Mesenchymal stem cell (in vitro differentiated cells and primary cell): ENCODE data around the gene SARDH.

Experiments used
- DNase-seq: peaks from one replicate; pipeline ENCODE4 v3.0.0-alpha.2; 2013
- H2AFZ ChIP-seq: one replicate; pipeline ENCODE4 v1.6.1; 2013; ENCODE audit warnings: low read depth, mild to moderate bottlenecking, control low read depth, inconsistent platforms, low read length, moderate library complexity
- H2AK5ac ChIP-seq: 2 replicates; pipeline ENCODE4 v1.6.1; 2013; ENCODE audit warnings: low read length, moderate library complexity, mild to moderate bottlenecking, inconsistent platforms; ENCODE audit not compliant: severe bottlenecking
- H2BK120ac ChIP-seq: one replicate; pipeline ENCODE4 v1.6.1; 2013; ENCODE audit warnings: low read depth, mild to moderate bottlenecking, inconsistent platforms, low read length, moderate library complexity
- H2BK12ac ChIP-seq, 2 experiments: one replicate each; pipeline ENCODE4 v1.6.1; 2013; ENCODE audit warnings: inconsistent platforms in 2 of 2, low read length in 2 of 2, mild to moderate bottlenecking in 2 of 2, moderate library complexity in 2 of 2, control low read depth in 1 of 2
- H2BK15ac ChIP-seq: one replicate; pipeline ENCODE4 v1.6.1; 2013; ENCODE audit warnings: mild to moderate bottlenecking, low read depth, inconsistent platforms; ENCODE audit not compliant: poor library complexity, severe bottlenecking
- H2BK5ac ChIP-seq: 2 replicates; pipeline ENCODE4 v1.6.1; 2013; ENCODE audit warnings: low read depth, mild to moderate bottlenecking, low read length, control low read depth, inconsistent platforms; ENCODE audit not compliant: poor library complexity, severe bottlenecking
- H3K14ac ChIP-seq, 2 experiments: one replicate each; pipeline ENCODE4 v1.6.1; 2013; ENCODE audit warnings: inconsistent platforms in 2 of 2, low read length in 2 of 2, control low read depth in 1 of 2, mild to moderate bottlenecking in 1 of 2, moderate library complexity in 1 of 2
- H3K18ac ChIP-seq, 2 experiments: one replicate each; pipeline ENCODE4 v1.6.1; 2013; ENCODE audit warnings: inconsistent platforms in 2 of 2, low read length in 2 of 2, control low read depth in 1 of 2, low read depth in 1 of 2, mild to moderate bottlenecking in 1 of 2
- H3K23ac ChIP-seq, 2 experiments: one replicate each; pipeline ENCODE4 v1.6.1; 2013; ENCODE audit warnings: inconsistent platforms in 2 of 2, low read length in 2 of 2, mild to moderate bottlenecking in 2 of 2, moderate library complexity in 2 of 2, control low read depth in 1 of 2
- H3K27ac ChIP-seq: 2 replicates; pipeline ENCODE4 v1.5.1; 2013; ENCODE audit warnings: mild to moderate bottlenecking, moderate library complexity, low read length, control low read depth, inconsistent platforms; ENCODE audit not compliant: poor library complexity, severe bottlenecking
- H3K27me3 ChIP-seq, 2 experiments: 2 replicates each; pipeline versions ENCODE4 v1.6.1 to v1.7.0; 2013; ENCODE audit warnings: low read length in 2 of 2, mild to moderate bottlenecking in 2 of 2, moderate library complexity in 2 of 2, control low read depth in 1 of 2, inconsistent platforms in 1 of 2; ENCODE audit not compliant: control insufficient read depth in 1 of 2, insufficient read depth in 1 of 2
- H3K36me3 ChIP-seq, 2 experiments: 2 replicates each; pipeline versions ENCODE4 v1.6.1 to v1.7.0; 2013; ENCODE audit warnings: low read length in 2 of 2, control low read depth in 1 of 2, inconsistent platforms in 1 of 2, low read depth in 1 of 2, mild to moderate bottlenecking in 1 of 2; ENCODE audit not compliant: insufficient read depth in 2 of 2, control insufficient read depth in 1 of 2
- H3K4ac ChIP-seq, 2 experiments: one replicate each; pipeline ENCODE4 v1.6.1; 2013; ENCODE audit warnings: inconsistent platforms in 2 of 2, low read length in 2 of 2, mild to moderate bottlenecking in 2 of 2, moderate library complexity in 2 of 2, control low read depth in 1 of 2, low read depth in 1 of 2
- H3K4me1 ChIP-seq: 2 replicates; pipeline ENCODE4 v1.6.1; 2013; ENCODE audit warnings: low read depth, low read length, control low read depth; ENCODE audit not compliant: control insufficient read depth, insufficient read depth
- H3K4me2 ChIP-seq: 2 replicates; pipeline ENCODE4 v1.6.1; 2013; ENCODE audit warnings: low read length, mild to moderate bottlenecking, inconsistent platforms; ENCODE audit not compliant: poor library complexity, severe bottlenecking
- H3K4me3 ChIP-seq, 2 experiments: 2 replicates each; pipeline versions ENCODE4 v1.5.1 to v1.7.0; 2013; ENCODE audit warnings: low read length in 2 of 2, mild to moderate bottlenecking in 2 of 2, control low read depth in 1 of 2, low read depth in 1 of 2; ENCODE audit not compliant: insufficient read depth in 1 of 2
- H3K79me1 ChIP-seq: replicated peaks from 2 replicates; pipeline ENCODE4 v1.6.1; 2013; ENCODE audit warnings: mild to moderate bottlenecking, control low read depth, low read length, inconsistent platforms; ENCODE audit not compliant: poor library complexity, severe bottlenecking
- H3K9ac ChIP-seq: 2 replicates; pipeline ENCODE4 v1.7.0; 2013; ENCODE audit warnings: mild to moderate bottlenecking, low read length, moderate library complexity
- H3K9me3 ChIP-seq: 2 replicates; pipeline ENCODE4 v1.7.0; 2013; ENCODE audit warnings: mild to moderate bottlenecking, low read length; ENCODE audit not compliant: control insufficient read depth
- H4K8ac ChIP-seq: one replicate; pipeline ENCODE4 v1.6.1; 2013; ENCODE audit warnings: inconsistent platforms, mild to moderate bottlenecking, low read length, moderate library complexity
- H4K91ac ChIP-seq: one replicate; pipeline ENCODE4 v1.6.1; 2013; ENCODE audit warnings: mild to moderate bottlenecking, low read length, inconsistent platforms
- WGBS: methylation state at CpG from one replicate; pipeline ENCODE4 v1.1.7; 2013; ENCODE audit warnings: mixed read lengths; 5-methylcytosine and 5-hydroxymethylcytosine counted together

The SARDH gene

DNA sequence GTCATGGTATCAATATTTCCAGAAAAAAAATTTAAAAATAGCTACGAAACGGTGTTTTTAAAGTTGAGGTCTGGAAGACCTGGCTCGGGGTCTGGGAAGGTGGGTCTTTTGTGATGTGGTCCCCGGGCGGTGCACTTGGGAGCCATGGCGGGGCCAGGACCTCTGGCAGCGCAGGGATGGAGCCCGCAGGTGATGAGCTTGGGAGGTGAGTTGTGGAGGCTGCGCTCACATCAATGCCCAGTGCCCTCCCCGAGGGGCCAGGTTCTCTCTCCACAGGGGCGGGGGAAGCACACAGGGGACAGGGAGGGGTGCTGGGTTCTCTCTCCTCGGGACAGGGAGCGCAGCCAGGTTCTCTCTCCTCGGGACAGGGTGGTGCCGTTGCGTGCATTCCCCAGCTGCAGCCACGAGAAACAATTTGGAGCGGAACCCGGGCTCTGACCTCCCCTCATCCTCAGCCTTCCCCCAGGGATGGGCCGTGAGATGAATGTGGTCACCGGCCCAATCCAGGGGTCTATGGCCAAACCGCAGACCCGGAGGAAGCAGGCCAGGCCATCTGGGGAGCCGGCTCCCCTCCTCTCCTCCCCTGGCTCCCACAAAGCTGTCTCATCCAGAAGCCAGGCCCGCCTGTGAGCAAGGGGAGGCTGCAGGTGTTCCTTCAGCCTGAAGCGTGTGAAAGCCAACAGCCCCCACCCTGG, 76.2 kb downstream of the SARDH start:
- Histone ChIP-seq H3K18ac (no peak overlapping the region), H2BK15ac (no peak overlapping the region), H4K8ac (no peak overlapping the region), H3K4me2 (no peak overlapping the region), H2AK5ac (no peak overlapping the region), H3K27ac (no peak overlapping the region), H2BK12ac (no peak overlapping the region), H2BK120ac (no peak overlapping the region), H3K4ac (no peak overlapping the region), H3K14ac (no peak overlapping the region), H3K36me3 (no peaks in the 10 kb centered on the region), H3K9me3 (no peaks in the 10 kb centered on the region), H3K23ac (no peak overlapping the region), H3K9ac (no peak overlapping the region), H3K4me1 (peaks cover 15% of the 10 kb centered on the region), H3K79me1 (no peaks in the 10 kb centered on the region), H3K27me3 (peaks cover 74 to 77% of the 10 kb centered on the region in 2 experiments), H3K4me3 (no peak overlapping the region), H4K91ac (no peak overlapping the region), H2BK5ac (no peak overlapping the region), H2AFZ (no peak overlapping the region)
- 93% methylated on average over 24 of the region's 26 CpGs for WGBS
- no peak for DNase-seq

- Histone ChIP-seq H3K36me3 (no peaks in the 10 kb centered on the region), H2AFZ (no peak overlapping the region), H3K18ac (no peak overlapping the region), H3K79me1 (no peaks in the 10 kb centered on the region), H3K4me2 (no peak overlapping the region), H3K4me1 (peaks cover 14% of the 10 kb centered on the region), H2AK5ac (no peak overlapping the region), H3K4me3 (no peak overlapping the region), H2BK120ac (no peak overlapping the region), H3K4ac (no peak overlapping the region), H3K23ac (peak overlapping the region in 1 of 2 experiments; percentile 47), H4K91ac (no peak overlapping the region), H2BK15ac (no peak overlapping the region), H3K14ac (no peak overlapping the region), H3K27ac (no peak overlapping the region), H3K9ac (no peak overlapping the region), H2BK12ac (no peak overlapping the region), H4K8ac (no peak overlapping the region), H2BK5ac (no peak overlapping the region), H3K9me3 (no peaks in the 10 kb centered on the region), H3K27me3 (peaks cover 88 to 92% of the 10 kb centered on the region in 2 experiments)
- DNase-seq: no peak
- 45% methylated on average over 13 of the region's 13 CpGs for WGBS
These were observed 78.6 kb downstream of the SARDH start for GRCh38 chr9:133659516-133659915.

DNA sequence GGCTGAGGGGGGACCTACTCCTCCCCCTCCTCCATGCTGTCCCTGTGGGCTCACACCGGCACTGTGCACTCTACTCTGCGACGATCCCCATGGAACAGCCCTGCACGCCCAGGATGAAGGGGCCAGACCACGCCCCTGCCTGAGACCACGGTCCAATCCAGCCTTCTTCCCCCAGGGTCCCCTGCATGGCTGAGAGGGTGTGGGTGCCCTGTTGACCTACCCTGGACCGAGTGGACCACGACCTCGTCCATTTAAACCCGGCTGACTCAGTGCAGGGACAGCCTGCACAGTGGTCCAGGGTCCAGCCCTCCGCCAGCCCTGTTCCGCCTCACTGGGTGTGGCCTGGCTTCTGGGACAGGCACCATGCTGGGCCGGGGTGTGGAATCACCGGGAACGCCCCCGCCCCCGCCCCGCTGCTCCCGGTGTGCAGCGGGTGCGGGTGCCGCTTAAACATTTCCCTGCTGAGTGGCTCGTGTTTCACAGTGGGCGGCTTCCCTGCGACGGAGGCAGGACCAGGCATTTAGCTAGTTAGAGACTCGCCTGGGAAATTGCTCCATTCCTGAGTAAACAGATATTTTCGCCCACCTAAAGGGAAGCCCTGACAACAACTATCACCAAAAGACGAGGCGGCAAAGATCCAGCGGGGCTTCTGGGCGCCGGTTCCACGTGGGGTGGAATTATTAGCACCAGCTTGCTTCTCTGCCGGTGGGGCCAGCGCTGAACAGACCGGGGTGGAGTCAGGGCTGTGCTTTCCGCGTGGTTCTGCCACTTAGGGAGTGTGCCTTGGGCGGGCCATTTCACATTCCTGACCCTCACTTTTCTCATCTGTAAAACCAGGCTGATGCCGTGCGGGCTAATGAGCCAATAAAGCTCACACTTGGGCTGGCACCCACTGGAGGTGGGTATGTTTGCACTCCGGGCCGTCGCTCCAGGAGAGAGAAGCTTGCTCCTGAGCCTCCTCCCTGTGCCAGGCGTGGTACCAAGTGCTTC, 79.4 kb downstream of the SARDH start:
- peak overlapping the region in 1 of 2 experiments; percentile 44 for H3K4me3 ChIP-seq
- H3K4ac ChIP-seq: peak overlapping the region in 1 of 2 experiments; percentile 51
- peaks cover 86 to 92% of the 10 kb centered on the region in 2 experiments for H3K27me3 ChIP-seq

DNA sequence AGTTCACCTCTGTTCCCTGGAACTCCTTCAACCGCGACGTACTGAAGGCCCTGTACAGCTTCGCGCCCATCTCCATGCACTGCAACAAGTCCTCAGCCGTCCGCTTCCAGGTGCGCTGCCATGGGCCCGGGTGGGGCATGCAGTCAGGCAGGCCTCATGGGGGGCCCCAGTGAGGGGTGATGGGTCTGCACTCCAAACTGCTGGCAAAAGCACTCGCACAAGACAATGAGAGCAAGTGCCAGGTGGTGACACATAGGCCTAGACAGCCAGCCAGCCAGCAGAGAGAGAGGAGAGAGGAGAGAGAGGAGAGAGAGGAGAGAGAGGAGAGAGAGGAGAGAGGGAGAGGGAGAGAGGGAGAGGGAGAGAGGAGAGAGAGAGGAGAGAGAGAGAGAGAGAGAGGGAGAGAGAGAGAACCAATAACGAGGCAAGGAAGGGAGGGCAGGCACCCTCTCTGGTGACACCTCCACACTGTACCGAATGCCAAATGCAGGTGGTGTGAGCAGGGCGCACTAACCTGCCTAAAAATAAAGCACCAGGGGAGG, 81.0 kb downstream of the SARDH start:
- no peak overlapping the region for H2BK12ac ChIP-seq
- H2BK5ac ChIP-seq: no peak overlapping the region
- no peak overlapping the region for H3K18ac ChIP-seq
- no peak overlapping the region for H3K27ac ChIP-seq
- peaks cover 84 to 92% of the 10 kb centered on the region in 2 experiments for H3K27me3 ChIP-seq
- H2BK120ac ChIP-seq: no peak overlapping the region
- H3K4me3 ChIP-seq: no peak overlapping the region
- DNase-seq: no peak
- H2AK5ac ChIP-seq: no peak overlapping the region
- H2AFZ ChIP-seq: no peak overlapping the region
- H4K91ac ChIP-seq: no peak overlapping the region
- H3K4ac ChIP-seq: no peak overlapping the region
- H2BK15ac ChIP-seq: no peak overlapping the region
- no peaks in the 10 kb centered on the region for H3K79me1 ChIP-seq
- H3K36me3 ChIP-seq: no peaks in the 10 kb centered on the region
- no peaks in the 10 kb centered on the region for H3K9me3 ChIP-seq
- no peak overlapping the region for H3K14ac ChIP-seq
- no peak overlapping the region for H4K8ac ChIP-seq
- no peak overlapping the region for H3K23ac ChIP-seq
- 92% methylated on average over 13 of the region's 13 CpGs for WGBS
- H3K4me2 ChIP-seq: no peak overlapping the region
- no peak overlapping the region for H3K9ac ChIP-seq
- H3K4me1 ChIP-seq: peaks cover 14% of the 10 kb centered on the region

More for the DNA sequence above, 79.4 kb downstream of the SARDH start:
- H3K9me3 ChIP-seq: no peaks in the 10 kb centered on the region
- no peak overlapping the region for H2BK15ac ChIP-seq
- no peak overlapping the region for H3K9ac ChIP-seq
- peak overlapping the region in 1 of 2 experiments; percentile 89 for H3K14ac ChIP-seq
- H2BK5ac ChIP-seq: no peak overlapping the region
- H3K23ac ChIP-seq: peak overlapping the region in 1 of 2 experiments; percentile 46
- peak overlapping the region in 1 of 2 experiments; percentile 61 for H3K18ac ChIP-seq
- 20% methylated on average over 46 of the region's 46 CpGs for WGBS
- no peak overlapping the region for H2BK120ac ChIP-seq
- no peak overlapping the region for H4K91ac ChIP-seq
- no peaks in the 10 kb centered on the region for H3K79me1 ChIP-seq
- peaks cover 14% of the 10 kb centered on the region for H3K4me1 ChIP-seq
- no peak overlapping the region for H2AK5ac ChIP-seq
- DNase-seq: peak; percentile 31
- no peak overlapping the region for H4K8ac ChIP-seq
- peak overlapping the region; percentile 68 for H2AFZ ChIP-seq
- H2BK12ac ChIP-seq: peak overlapping the region in 1 of 2 experiments; percentile 29
- H3K4me2 ChIP-seq: peak overlapping the region; percentile 32
- no peak overlapping the region for H3K27ac ChIP-seq
- no peaks in the 10 kb centered on the region for H3K36me3 ChIP-seq
